GM18505 (cell line): Measurements from ENCODE around the gene HOOK2.

Experiments
- ATAC-seq: cut with Tn5 transposase; IDR thresholded peaks from one replicate; pipeline ENCODE4 v1.9.1; 2021; ENCODE audit not compliant: unreplicated experiment
- POLR2A ChIP-seq: IDR thresholded peaks from 4 replicates; pipeline ENCODE4 v1.6.1; 2011; ENCODE audit warnings: borderline replicate concordance; ENCODE audit not compliant: insufficient read depth, insufficient read length; ENCODE audit errors: extremely low read depth

The HOOK2 gene

DNA sequence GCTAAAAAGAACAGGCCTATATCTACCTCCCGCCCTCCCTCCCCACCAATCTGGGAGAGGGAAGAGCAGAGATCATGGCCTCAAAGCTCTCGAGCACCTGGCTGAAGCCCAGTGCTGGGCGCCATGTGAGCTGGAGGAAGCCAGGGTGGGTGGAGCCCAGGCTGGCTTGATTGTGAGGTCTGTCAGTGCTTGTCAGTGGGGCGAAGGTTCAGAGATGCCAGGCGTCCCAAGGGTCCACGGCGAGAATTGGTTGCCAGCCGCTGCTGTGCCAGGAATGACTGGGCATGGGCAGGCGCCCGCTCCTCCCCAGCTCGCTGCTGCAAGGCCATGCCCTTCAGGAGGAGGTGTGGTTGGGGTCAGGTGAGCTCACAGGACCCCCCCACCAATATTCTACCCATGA is 12.3 kb downstream of the HOOK2 start:
- TF ChIP-seq POLR2A: no peak
- ATAC-seq: no peak

DNA sequence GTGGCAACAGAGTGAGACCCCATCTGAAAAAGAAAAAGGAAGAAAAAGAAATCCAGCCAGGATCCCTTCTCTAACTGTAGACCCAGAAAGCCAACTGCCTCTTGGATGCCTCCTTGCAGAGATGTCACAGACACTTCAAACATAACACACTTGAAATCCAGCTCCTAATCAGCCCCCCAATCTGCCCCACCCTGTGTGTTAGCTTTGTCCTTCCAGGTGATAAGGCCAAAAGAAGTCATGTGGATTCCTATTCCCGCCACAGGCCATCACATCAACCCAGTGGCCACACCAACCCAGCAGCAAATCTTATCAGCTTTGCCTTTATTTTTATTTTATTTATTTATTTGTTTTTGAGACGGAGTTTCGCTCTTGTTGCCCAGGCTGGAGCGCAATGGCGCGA is 15.7 kb downstream of the HOOK2 start:
- no peak for ATAC-seq
- no peak for TF ChIP-seq POLR2A

DNA sequence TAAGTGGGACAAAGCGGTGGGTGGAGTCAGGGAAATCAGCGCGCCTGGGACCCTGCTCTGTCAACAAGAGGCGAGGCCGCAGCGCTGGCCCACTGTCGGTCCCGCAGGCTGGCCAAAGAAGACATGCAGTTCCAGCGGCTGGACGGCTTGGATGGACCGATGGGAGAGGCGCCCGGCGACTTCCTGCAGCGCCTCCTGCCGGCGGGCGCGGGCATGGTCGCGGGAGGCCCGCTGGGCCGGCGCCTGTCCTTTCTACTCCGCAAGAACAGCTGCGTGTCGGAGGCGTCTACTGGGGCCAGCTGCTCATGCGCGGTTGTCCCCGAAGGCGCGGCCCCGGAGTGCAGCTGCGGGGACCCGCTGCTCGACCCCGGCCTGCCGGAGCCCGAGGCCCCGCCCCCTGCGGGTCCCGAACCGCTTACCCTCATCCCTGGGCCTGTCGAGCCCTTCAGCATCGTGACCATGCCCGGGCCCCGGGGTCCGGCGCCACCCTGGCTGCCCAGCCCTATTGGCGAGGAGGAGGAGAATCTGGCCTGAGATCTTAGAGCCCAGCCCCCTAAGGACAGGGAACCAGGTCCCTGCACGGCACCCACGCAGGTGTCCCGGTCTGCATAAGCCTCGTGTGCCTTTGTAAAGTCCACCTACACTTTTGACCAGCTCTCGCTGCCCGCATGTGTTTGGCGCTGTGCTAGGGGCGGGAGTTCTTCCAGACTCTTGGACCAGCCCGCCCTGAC is 17.6 kb downstream of the HOOK2 start:
- no peak for ATAC-seq
- no peak for TF ChIP-seq POLR2A

DNA sequence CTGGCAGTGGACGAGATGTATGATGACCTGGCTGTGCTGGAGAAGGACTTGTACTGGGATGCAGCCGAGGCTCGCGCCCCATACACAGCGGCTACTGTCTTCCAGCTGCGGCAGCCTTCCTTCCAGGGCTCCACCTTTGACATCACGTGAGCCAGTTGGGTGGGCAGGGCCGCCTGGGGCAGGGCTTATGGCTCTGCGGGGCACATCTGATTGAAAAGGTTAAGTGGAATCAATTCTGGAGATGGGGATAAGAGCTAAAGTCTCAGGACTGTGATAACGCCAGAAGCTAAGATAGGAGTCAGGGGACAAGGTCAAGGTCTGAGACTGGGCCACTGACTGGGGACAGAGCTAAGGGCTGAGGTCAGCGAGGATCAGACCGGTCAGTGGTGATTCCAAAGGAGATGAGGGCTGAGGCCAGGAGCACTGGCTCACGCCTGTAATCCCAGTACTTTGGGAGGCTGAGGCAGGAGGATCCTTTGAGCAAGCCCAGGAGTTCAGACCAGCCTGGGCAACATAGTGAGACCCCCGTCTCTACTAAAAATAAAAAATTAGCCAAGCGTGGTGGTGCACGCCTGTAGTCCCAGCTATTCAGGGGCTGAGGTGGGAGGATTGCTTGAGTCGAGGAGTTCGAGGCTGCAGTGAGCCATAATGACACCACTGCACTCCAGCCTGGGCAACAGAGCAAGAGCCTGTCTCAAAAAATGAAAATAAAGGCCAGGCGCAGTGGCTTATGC is 19.0 kb downstream of the HOOK2 start:
- no peak for TF ChIP-seq POLR2A
- no peak for ATAC-seq

DNA sequence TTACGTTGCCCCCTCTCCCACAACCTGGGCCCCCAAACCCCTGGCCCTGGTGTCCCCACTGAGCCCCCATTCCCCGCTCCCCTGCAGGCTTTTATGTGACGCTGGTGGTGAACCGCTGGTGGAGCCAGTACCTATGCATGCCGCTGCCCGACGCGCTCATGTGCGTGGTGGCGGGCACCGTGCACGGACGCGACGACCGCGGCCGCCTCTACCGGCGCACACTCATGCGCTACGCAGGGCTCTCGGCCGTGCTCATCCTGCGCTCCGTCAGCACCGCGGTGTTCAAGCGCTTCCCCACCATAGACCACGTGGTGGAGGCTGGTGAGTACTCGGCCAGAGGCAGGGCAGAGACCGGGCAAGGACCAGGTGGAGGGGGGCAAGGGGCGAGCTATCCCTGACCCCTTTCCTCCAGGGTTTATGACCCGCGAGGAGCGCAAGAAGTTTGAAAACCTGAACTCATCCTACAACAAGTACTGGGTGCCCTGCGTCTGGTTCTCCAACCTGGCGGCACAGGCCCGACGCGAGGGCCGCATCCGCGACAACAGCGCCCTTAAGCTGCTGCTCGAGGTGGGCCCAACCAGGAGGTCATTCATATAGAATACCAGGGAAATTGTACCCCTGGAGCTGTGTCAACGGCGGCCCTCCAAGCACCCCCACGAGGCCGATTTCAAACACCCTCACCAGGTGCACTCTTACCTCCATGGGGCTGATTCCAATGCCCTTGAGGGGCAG is 20.7 kb downstream of the HOOK2 start:
- TF ChIP-seq POLR2A: no peak
- ATAC-seq: no peak

DNA sequence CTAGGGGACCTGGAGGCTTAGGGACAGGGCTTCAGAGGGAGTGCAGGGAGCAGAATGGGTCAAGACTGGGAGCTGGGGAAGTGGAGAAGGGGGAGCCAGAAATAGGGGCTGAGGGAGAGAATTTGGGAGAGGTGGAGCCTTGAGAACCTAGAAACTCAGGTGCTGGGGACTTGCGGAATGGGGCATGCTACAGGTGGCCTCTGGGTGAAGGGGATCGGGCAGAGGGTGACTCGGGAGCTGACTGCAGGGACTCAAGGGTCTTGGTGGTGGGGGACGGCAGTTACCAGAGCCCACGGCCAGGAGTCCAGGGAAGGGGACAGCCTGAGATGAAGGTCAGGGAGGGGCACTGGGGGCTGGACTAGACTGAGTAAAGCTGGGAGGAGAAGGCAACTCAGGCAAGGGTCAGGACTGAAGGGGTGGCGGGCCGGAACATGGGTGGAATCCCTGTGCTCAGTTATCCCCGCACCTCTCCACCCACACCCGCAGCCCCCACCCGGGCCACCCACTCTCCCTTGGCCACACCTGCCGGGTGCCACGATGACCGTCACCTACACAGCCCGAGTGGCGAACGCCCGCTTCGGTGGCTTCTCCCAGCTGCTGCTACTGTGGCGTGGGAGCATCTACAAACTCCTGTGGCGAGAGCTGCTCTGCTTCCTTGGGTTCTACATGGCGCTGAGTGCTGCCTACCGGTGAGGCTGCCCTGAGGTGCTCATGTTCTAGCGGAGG is 23.1 kb downstream of the HOOK2 start:
- ATAC-seq: no peak

DNA sequence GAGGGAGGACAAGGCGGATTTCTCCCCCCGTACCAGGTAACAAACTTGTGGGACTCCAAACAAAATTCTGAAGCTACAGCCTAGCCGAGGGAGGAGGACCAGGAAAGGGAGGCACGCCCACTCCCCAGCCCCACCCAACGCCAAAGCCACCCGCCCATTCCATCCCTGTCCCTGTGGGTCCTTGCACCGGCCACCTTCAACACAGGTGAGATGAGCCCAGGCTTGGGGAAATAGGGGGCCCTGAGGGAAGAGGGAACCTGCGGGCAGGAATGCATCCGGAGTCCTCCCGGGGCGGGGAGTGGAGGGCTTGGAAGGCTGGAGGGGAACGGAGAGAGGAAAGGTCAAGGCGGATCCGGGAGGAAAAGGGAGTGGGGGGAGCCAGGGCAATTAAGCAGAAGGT is 23.7 kb downstream of the HOOK2 start, which contains the start of gene BEST2:
Gene BEST2 (plus strand): TSS at position 157 of the 400 bp plus-strand sequence. CDS start 802 bp downstream, outside the sequence.
- TF ChIP-seq POLR2A: no peak
- ATAC-seq: no peak

More for the DNA sequence above, 23.1 kb downstream of the HOOK2 start:
- no peak for TF ChIP-seq POLR2A

DNA sequence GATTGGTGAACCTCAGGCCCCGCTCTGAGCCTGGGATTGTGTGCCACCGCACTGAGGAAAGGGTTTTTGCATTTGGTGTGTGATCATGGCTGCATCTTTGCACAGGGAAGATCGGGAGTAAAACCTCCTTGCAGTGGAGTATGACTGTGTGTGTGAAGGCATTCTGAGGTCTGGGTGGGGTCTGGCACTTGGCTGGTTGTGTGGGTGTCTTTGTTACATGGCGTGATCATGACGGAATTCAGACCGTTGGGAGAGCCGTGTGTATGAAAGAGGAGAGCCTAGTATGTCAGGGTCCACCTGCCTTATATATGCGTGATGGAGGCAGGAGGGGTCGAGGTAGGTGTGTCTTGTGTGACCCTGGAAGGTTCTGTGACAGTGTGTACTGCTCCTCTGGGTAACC is 24.5 kb downstream of the HOOK2 start:
- TF ChIP-seq POLR2A: no peak
- ATAC-seq: no peak

DNA sequence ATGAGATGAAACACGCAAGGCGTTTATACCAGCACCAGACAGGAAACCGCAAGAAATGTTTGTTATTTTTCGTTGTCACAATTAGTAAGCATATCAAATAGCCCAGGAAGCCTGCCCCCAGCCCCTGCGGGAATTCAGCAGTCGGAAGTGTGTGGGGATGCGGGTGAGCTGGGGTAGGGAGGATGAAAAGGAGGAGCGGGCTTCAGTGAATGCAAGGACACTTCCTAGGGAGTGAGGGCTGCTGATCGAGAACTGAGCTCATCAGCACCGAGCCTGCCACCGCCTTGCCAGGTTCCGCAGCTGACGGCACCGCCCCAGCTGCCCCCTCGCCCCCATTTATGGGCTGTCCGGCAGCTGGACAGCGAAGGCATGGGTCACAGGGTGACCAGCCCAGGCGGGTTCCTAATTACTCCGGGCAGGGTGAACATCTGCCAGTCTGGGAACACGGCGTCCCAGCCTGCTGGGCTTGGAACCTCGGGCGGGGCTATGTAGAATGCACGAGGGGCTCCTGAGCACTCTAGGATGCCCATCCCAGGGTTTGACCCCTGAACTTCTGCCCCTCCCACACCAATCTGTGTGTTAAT is 25.3 kb downstream of the HOOK2 start:
- TF ChIP-seq POLR2A: no peak
- ATAC-seq: no peak

DNA sequence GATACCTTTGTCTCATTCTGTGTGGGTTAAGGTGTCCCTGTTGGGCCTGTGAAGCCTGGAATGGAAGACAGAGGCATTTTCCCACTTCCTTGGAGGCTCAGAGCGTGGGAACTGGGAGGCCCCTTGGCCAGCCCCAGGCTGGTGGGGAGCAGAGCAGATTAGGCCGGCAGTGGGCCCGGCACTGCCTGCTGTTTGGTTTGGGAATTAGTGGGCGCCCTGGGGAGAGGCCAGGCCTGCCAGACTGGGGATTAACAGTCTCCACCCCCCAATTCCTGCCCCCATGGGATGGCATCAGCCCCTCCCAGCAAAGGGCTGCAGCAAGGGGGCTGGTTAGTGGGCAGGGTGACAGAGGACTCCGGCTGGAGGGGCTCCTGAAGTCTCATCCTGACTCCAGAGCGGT is 26.9 kb downstream of the HOOK2 start:
- ATAC-seq: no peak
- no peak for TF ChIP-seq POLR2A

DNA sequence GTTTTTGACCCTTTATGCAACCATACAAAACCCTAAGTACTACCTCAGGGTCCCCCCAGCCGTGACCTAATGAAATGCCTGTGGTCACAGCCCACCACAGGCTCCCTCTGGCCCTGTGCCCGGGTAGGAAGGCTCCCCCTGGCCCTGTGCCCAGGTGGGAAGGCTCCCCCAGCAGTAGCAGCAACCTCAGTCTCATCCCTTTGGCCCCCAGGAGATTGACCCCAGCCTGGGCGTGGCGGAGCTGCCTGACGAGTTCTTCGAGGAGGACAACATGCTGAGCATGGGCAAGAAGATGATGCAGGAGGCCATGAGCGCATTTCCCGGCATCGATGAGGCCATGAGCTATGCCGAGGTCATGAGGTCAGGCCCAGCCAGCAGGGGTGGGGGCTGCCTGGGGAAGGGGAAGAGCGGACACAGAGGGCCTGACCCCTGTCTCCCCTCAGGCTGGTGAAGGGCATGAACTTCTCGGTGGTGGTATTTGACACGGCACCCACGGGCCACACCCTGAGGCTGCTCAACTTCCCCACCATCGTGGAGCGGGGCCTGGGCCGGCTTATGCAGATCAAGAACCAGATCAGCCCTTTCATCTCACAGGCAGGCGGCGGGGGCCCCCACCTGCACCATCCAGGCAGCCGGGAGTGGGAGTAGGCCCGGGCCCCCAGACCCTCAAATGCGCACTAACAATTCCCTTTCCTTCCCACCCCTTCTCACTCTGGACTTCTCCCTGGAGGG is 30.0 kb downstream of the HOOK2 start:
- ATAC-seq: no peak
- TF ChIP-seq POLR2A: no peak

DNA sequence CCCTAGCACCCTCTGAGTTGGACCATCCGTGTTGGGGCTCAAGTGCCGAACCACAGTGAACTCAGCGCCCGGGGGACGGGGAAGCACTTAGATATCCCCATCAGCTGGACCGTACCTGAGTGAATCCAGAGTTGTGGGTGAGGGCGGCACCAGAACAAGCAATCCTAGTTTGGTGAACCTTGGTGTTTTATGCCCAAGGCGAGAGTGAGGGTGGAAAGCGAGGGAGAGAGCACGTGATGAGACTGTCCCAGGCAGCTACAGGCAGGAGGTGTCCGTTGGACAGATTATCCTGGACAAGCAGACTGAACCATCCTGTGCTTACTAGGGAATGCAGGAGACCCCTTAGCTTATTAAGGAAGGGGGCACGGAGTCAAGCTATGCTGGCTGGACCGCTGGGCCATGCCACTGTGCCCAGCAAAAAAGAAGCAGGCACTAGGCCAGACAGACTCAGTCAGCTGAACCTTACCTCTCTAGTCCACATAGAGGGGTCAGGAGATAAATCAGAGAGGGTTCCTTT is 37.5 kb downstream of the HOOK2 start:
- ATAC-seq: no peak
- TF ChIP-seq POLR2A: no peak
